Trophoblast cell (in vitro differentiated cells and primary cell): ENCODE results near the gene AOPEP.

ENCODE experiments used
- DNase-seq, 2 donors: peaks; one replicate each; pipeline ENCODE4 v3.0.0-alpha.2; 2016
- H2AFZ ChIP-seq: 2 replicates; pipeline ENCODE4 v1.6.1; 2013; ENCODE audit warnings: low read length, moderate library complexity, mild to moderate bottlenecking; ENCODE audit not compliant: insufficient read depth, poor library complexity
- H2AK5ac ChIP-seq: 2 replicates; pipeline ENCODE4 v1.6.1; 2013; ENCODE audit warnings: mild to moderate bottlenecking, low read length
- H2BK120ac ChIP-seq: 2 replicates; pipeline ENCODE4 v1.6.1; 2013; ENCODE audit warnings: low read length, mild to moderate bottlenecking, moderate library complexity; ENCODE audit not compliant: insufficient read depth, poor library complexity
- H2BK12ac ChIP-seq: 2 replicates; pipeline ENCODE4 v1.6.1; 2013; ENCODE audit warnings: mild to moderate bottlenecking, low read length, moderate library complexity
- H2BK5ac ChIP-seq: 2 replicates; pipeline ENCODE4 v1.6.1; 2013; ENCODE audit warnings: low read length, low read depth, moderate library complexity, mild to moderate bottlenecking; ENCODE audit not compliant: poor library complexity
- H3K14ac ChIP-seq: 2 replicates; pipeline ENCODE4 v1.6.1; 2013; ENCODE audit warnings: mild to moderate bottlenecking, low read length
- H3K18ac ChIP-seq: 2 replicates; pipeline ENCODE4 v1.6.1; 2013; ENCODE audit warnings: mild to moderate bottlenecking, low read length
- H3K23ac ChIP-seq: 2 replicates; pipeline ENCODE4 v1.6.1; 2013; ENCODE audit warnings: low read length
- H3K27ac ChIP-seq: 2 replicates; pipeline ENCODE4 v1.5.1; 2013; ENCODE audit warnings: low read depth, mild to moderate bottlenecking, inconsistent platforms, low read length, moderate library complexity
- H3K27me3 ChIP-seq: 2 replicates; pipeline ENCODE4 v1.6.1; 2013; ENCODE audit warnings: inconsistent platforms, mild to moderate bottlenecking, low read length, moderate library complexity; ENCODE audit not compliant: insufficient read depth
- H3K36me3 ChIP-seq, 2 experiments: 1 replicate in 1 of 2; 2 replicates in 1 of 2; pipeline ENCODE4 v1.6.1; 2013; ENCODE audit warnings: low read length in 2 of 2, mild to moderate bottlenecking in 2 of 2, moderate library complexity in 1 of 2; ENCODE audit not compliant: insufficient read depth in 2 of 2, control insufficient read depth in 1 of 2
- H3K4ac ChIP-seq: 2 replicates; pipeline ENCODE4 v1.6.1; 2013; ENCODE audit warnings: low read depth, mild to moderate bottlenecking, low read length, moderate library complexity
- H3K4me1 ChIP-seq, 2 experiments: 1 replicate in 1 of 2; 2 replicates in 1 of 2; pipeline ENCODE4 v1.6.1; 2013; ENCODE audit warnings: low read length in 2 of 2, mild to moderate bottlenecking in 2 of 2, moderate library complexity in 1 of 2; ENCODE audit not compliant: insufficient read depth in 2 of 2, control insufficient read depth in 1 of 2
- H3K4me2 ChIP-seq: 2 replicates; pipeline ENCODE4 v1.6.1; 2013; ENCODE audit warnings: inconsistent platforms, mild to moderate bottlenecking, low read length, moderate library complexity
- H3K4me3 ChIP-seq: 2 replicates; pipeline ENCODE4 v1.5.1; 2013; ENCODE audit warnings: mild to moderate bottlenecking, low read depth, low read length, inconsistent platforms
- H3K79me1 ChIP-seq: one replicate; pipeline ENCODE4 v1.6.1; 2013; ENCODE audit warnings: low read length
- H3K79me2 ChIP-seq: 2 replicates; pipeline ENCODE4 v1.6.1; 2013; ENCODE audit warnings: low read length, mild to moderate bottlenecking; ENCODE audit not compliant: control insufficient read depth, insufficient read depth, poor library complexity
- H3K9ac ChIP-seq: 2 replicates; pipeline ENCODE4 v1.6.1; 2013; ENCODE audit warnings: mild to moderate bottlenecking, low read length
- H3K9me3 ChIP-seq: 2 replicates; pipeline ENCODE4 v1.6.1; 2013; ENCODE audit warnings: low read depth, mild to moderate bottlenecking, control low read depth, inconsistent platforms, low read length; ENCODE audit not compliant: insufficient read depth
- H4K12ac ChIP-seq: 2 replicates; pipeline ENCODE4 v1.6.1; 2013; ENCODE audit warnings: low read depth, mild to moderate bottlenecking, low read length, moderate library complexity
- H4K8ac ChIP-seq: 2 replicates; pipeline ENCODE4 v1.6.1; 2013; ENCODE audit warnings: low read depth, mild to moderate bottlenecking, low read length, moderate library complexity
- H4K91ac ChIP-seq: one replicate; pipeline ENCODE4 v1.6.1; 2013; ENCODE audit warnings: low read depth, mild to moderate bottlenecking, low read length, moderate library complexity
- WGBS: extraction: QIAGEN DNeasy Blood & Tissue Kit; methylation state at CpG from one replicate; pipeline ENCODE4 v1.1.7; 2013; ENCODE audit warnings: missing lambda C conversion rate; ENCODE audit not compliant: insufficient read length, insufficient coverage; ENCODE audit errors: extremely low coverage; 5-methylcytosine and 5-hydroxymethylcytosine counted together

The AOPEP gene

DNA sequence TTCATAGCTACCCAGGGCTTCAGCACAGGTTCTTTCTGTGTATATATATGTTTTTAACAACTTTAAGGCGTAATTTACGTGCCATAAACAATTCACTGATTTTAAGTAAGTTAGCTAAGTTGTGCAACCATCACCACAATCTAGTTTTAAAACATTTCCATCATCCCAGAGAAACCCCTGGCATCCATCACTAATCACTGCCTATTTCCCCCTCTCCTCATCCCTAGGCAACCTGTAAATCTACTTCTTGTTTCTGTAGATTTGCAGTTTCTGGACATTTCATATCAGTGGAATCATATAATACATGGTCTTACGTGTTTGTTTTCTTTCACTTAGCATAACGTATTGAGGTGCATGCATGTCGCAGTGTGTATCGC is 299.6 kb downstream of the AOPEP start:
- H3K79me1 ChIP-seq: peaks cover 7% of the 10 kb centered on the region
- H2BK5ac ChIP-seq: no peak overlapping the region
- H2BK120ac ChIP-seq: no peak overlapping the region
- H3K4me2 ChIP-seq: no peak overlapping the region
- H3K4me1 ChIP-seq: peaks cover 10 to 19% of the 10 kb centered on the region in 2 experiments
- H3K14ac ChIP-seq: no peak overlapping the region
- no peak overlapping the region for H3K4ac ChIP-seq
- H2AFZ ChIP-seq: no peak overlapping the region
- no peak overlapping the region for H3K27ac ChIP-seq
- H4K8ac ChIP-seq: no peak overlapping the region
- H3K36me3 ChIP-seq: peaks cover 9 to 13% of the 10 kb centered on the region in 2 experiments
- peaks cover 1% of the 10 kb centered on the region for H3K79me2 ChIP-seq
- no peak overlapping the region for H3K23ac ChIP-seq
- WGBS: no CpG with 5 or more reads among the region's 6 CpGs
- no peak overlapping the region for H3K18ac ChIP-seq
- no peaks in the 10 kb centered on the region for H3K9me3 ChIP-seq
- no peaks in the 10 kb centered on the region for H3K27me3 ChIP-seq
- H2BK12ac ChIP-seq: no peak overlapping the region
- H2AK5ac ChIP-seq: no peak overlapping the region
- DNase-seq: no peak
- no peak overlapping the region for H4K91ac ChIP-seq
- no peak overlapping the region for H3K4me3 ChIP-seq
- no peak overlapping the region for H3K9ac ChIP-seq
- H4K12ac ChIP-seq: no peak overlapping the region

DNA sequence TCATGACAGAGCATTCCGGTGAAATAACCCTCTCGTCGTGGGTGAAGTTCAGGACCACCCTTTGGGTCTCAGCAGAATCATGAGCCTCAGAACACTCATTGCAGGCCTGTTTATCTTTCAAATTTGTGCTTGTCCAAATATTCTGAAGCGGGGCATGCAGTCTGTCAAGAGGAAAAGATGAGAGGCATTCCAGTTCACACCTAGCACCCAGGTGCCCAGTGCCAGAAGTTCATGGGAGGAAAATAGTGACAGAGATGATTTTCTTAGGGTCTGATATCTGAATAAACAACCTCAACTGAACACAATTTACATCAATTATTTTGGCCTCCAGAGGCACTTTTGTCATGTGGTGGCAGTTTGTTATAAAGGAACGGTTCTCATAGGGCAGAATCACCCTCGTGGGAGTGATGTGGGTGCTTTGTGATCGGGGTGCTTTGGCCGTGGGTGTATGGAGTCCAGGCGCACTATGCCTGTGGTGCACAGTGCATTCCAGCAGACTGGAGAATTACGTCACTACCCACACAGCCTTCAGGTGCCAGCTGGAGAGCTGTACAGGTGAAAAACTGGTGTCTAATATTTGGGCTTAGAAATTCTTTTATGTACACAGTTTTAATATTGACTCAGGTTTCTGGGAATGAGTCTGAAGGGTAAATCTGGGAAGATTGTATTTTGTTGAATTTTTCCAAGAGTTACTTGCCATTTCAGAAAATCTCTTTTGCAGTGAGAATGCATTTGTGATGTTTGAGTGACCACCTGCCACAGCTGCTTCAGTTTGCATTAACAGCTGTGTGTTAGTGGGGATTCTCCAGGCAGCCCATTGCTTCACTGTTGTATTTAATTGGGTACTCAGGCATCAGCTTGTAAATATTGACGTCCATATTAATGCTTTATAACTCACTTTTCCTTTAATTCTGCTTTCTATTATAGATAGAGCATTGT is 301.7 kb downstream of the AOPEP start:
- Histone ChIP-seq H2AFZ (no peak overlapping the region), H2BK5ac (no peak overlapping the region), H2BK120ac (no peak overlapping the region), H3K23ac (no peak overlapping the region), H3K9me3 (no peaks in the 10 kb centered on the region), H3K18ac (no peak overlapping the region), H3K4ac (no peak overlapping the region), H4K8ac (no peak overlapping the region), H3K4me2 (no peak overlapping the region), H4K91ac (no peak overlapping the region), H3K14ac (no peak overlapping the region), H3K4me3 (no peak overlapping the region), H4K12ac (no peak overlapping the region), H3K79me1 (peaks cover 6% of the 10 kb centered on the region), H3K36me3 (peaks cover 7 to 8% of the 10 kb centered on the region in 2 experiments), H3K27ac (no peak overlapping the region), H3K4me1 (peaks cover 9 to 17% of the 10 kb centered on the region in 2 experiments), H3K9ac (no peak overlapping the region), H2AK5ac (no peak overlapping the region), H2BK12ac (no peak overlapping the region), H3K27me3 (no peaks in the 10 kb centered on the region), H3K79me2 (peaks cover 1% of the 10 kb centered on the region)
- DNase-seq: peak in 1 of 2 donors; percentile 39
- no CpG with 5 or more reads among the region's 11 CpGs for WGBS

DNA sequence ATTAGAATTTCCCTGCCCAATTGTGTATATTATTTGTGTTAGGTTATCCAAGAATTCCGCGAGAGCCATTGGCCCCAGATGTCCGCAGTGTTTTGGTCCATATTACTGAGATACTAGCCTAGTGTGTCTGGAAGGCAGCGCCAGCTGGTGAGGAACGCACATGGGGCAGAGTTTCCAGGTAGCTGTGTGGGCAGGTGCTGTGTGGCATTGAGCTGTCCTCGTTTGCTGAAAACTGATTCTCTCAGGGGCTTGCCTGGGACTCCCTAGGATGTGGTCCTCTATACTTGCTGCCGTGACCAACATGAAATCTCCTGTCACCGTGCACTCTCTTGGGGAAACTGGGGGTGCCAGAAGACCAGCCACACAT is 302.3 kb downstream of the AOPEP start:
- no peak for DNase-seq
- no peak overlapping the region for H4K8ac ChIP-seq
- WGBS: no CpG with 5 or more reads among the region's 8 CpGs

GRCh38 chr9:95029288-95029687 is 302.8 kb downstream of the AOPEP start:
- Histone ChIP-seq H3K79me2 (peaks cover 1% of the 10 kb centered on the region), H3K14ac (no peak overlapping the region), H3K27me3 (no peaks in the 10 kb centered on the region), H3K4me1 (peaks cover 6 to 14% of the 10 kb centered on the region in 2 experiments), H3K18ac (no peak overlapping the region), H3K23ac (no peak overlapping the region), H2BK120ac (no peak overlapping the region), H3K27ac (no peak overlapping the region), H2AK5ac (no peak overlapping the region), H3K4me2 (no peak overlapping the region), H3K9me3 (no peaks in the 10 kb centered on the region), H2BK12ac (no peak overlapping the region), H3K4ac (no peak overlapping the region), H2BK5ac (no peak overlapping the region), H3K4me3 (no peak overlapping the region), H3K36me3 (peaks cover 7 to 8% of the 10 kb centered on the region in 2 experiments), H4K91ac (no peak overlapping the region), H3K79me1 (peaks cover 4% of the 10 kb centered on the region), H4K8ac (no peak overlapping the region), H4K12ac (no peak overlapping the region), H3K9ac (no peak overlapping the region), H2AFZ (no peak overlapping the region)
- WGBS: no CpG with 5 or more reads among the region's 5 CpGs
- DNase-seq: no peak

More for the DNA sequence above, 302.3 kb downstream of the AOPEP start:
- no peak overlapping the region for H2AK5ac ChIP-seq
- no peak overlapping the region for H3K18ac ChIP-seq
- H4K12ac ChIP-seq: no peak overlapping the region
- no peak overlapping the region for H3K9ac ChIP-seq
- H3K4me1 ChIP-seq: peaks cover 8 to 16% of the 10 kb centered on the region in 2 experiments
- no peak overlapping the region for H2BK120ac ChIP-seq
- H3K36me3 ChIP-seq: peaks cover 7 to 8% of the 10 kb centered on the region in 2 experiments
- H2BK12ac ChIP-seq: no peak overlapping the region
- peaks cover 1% of the 10 kb centered on the region for H3K79me2 ChIP-seq
- no peak overlapping the region for H3K4me3 ChIP-seq
- H2BK5ac ChIP-seq: no peak overlapping the region
- H3K9me3 ChIP-seq: no peaks in the 10 kb centered on the region
- no peak overlapping the region for H4K91ac ChIP-seq
- H3K27ac ChIP-seq: no peak overlapping the region
- no peak overlapping the region for H3K23ac ChIP-seq
- no peak overlapping the region for H3K14ac ChIP-seq
- H3K79me1 ChIP-seq: peaks cover 4% of the 10 kb centered on the region
- H3K27me3 ChIP-seq: no peaks in the 10 kb centered on the region
- no peak overlapping the region for H2AFZ ChIP-seq
- no peak overlapping the region for H3K4me2 ChIP-seq
- no peak overlapping the region for H3K4ac ChIP-seq
